Kidney (tissue), 14 donors: Measurements from ENCODE around the gene MCOLN2. TPM values are rescaled to one million over a fixed set of nuclear protein-coding genes. Genes with fewer than 3 reads are reported as not detected.
A peak's percentile ranks its signal among the peaks of the same experiment; 100 is the strongest.

Source experiments
- DNase-seq, 5 donors: peaks; one replicate each; pipeline ENCODE4 v3.0.0-alpha.2; 2013 to 2020
- FAIRE-seq: peaks from 2 replicates; lab custom pipeline; 2012; peaks lifted over from hg19 to GRCh38; lab: Jason Lieb, UNC
- H3K27ac ChIP-seq, 2 donors: one replicate each; pipeline ENCODE4 v1.7.0; 2013; ENCODE audit warnings: low read depth in 2 of 2, low read length in 2 of 2, inconsistent platforms in 1 of 2
- H3K27me3 ChIP-seq: one replicate; pipeline ENCODE4 v1.7.1; 2013; ENCODE audit warnings: low read length, inconsistent platforms; ENCODE audit not compliant: control insufficient read depth, insufficient read depth
- H3K36me3 ChIP-seq, 3 donors: one replicate each; pipeline versions ENCODE4 v1.7.0 to v1.7.1; 2013; ENCODE audit warnings: low read length in 3 of 3, control low read depth in 1 of 3, inconsistent platforms in 1 of 3; ENCODE audit not compliant: insufficient read depth in 3 of 3, control insufficient read depth in 2 of 3
- H3K4me1 ChIP-seq, 3 donors: one replicate each; pipeline versions ENCODE4 v1.7.0 to v1.7.1; 2013; ENCODE audit warnings: low read length in 3 of 3, inconsistent platforms in 1 of 3, low read depth in 1 of 3; ENCODE audit not compliant: control insufficient read depth in 2 of 3, insufficient read depth in 2 of 3
- H3K4me3 ChIP-seq, 3 donors: one replicate each; pipeline versions ENCODE4 v1.7.0 to v1.8.1; 2013; ENCODE audit warnings: low read length in 3 of 3, control low read depth in 1 of 3, inconsistent platforms in 1 of 3
- H3K9ac ChIP-seq, 3 donors: one replicate each; pipeline versions ENCODE4 v1.7.0 to v1.7.1; 2013; ENCODE audit warnings: low read length in 3 of 3, control low read depth in 1 of 3, inconsistent platforms in 1 of 3
- H3K9me3 ChIP-seq, 3 donors: one replicate each; pipeline versions ENCODE4 v1.7.0 to v1.7.1; 2013; ENCODE audit warnings: low read length in 3 of 3, control low read depth in 1 of 3, inconsistent platforms in 1 of 3; ENCODE audit not compliant: control insufficient read depth in 2 of 3, insufficient read depth in 1 of 3
- CTCF ChIP-seq: IDR thresholded peaks from 3 replicates; pipeline ENCODE4 v1.5.1; 2012; ENCODE audit warnings: mild to moderate bottlenecking, moderate library complexity, borderline replicate concordance; ENCODE audit not compliant: insufficient read depth; ENCODE audit errors: extremely low read depth
- intact Hi-C: fragments of 100-400 bp; cut with DNase I; formaldehyde crosslinking; loops from one replicate; pipeline ENCODE4 v1.11.1; 2022
- polyA plus RNA-seq: library from polyadenylated mRNA; stranded (reverse); fragments of 350-450 nt; fragmentation: Illumina TruSeq; extraction: RNeasy Lipid Tissue Mini Kit (QIAGEN cat#74804); gene quantifications from one replicate; pipeline ENCODE4 v1.2.3, GENCODE V29; 2014; ENCODE audit warnings: low read depth, low replicate concordance; ENCODE audit not compliant: insufficient read depth
- total RNA-seq: library from RNA; stranded (reverse); fragmentation: NEBNext Ultra II Directional; extraction: Animal tissue kit (Norgen Biotek cat#: 25700); gene quantifications from one replicate; pipeline ENCODE4 v1.2.1, GENCODE V29; 2021
- donor health status: control.
- donor health status: control.
- donor health status: control.
- donor health status: control.
- donor health status: control.
- donor health status: DM: yes; HTN: yes; CAD: no.
- donor health status: Normal renal cell carcinoma (clear cell type).

Gene MCOLN2
- total and polyA plus RNA-seq, 2 donors from 2014 or later: 0.56 to 3.1 TPM

DNA sequence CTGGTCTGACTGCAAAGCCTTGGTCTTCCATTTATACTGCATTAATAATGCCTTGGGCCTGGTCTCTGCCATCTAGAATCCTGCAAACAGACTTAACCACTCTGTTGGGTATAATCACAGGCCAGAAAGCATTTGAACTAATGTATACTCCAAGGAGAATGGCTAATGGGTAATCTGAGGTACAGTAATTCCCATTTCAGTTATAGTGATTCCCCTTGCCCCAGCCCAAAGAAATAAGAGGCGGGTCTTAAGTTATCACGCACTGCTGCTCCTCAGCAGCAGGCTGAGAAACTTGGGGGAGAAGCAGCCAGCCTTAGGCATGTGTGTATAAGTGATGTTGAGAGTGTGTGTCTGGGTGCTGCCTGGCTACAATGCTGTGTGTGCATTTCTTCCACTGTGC lies 106.3 kb downstream of the MCOLN2 start:
- DNase-seq (peak in 3 of 5 donors; percentile 17 to 45 (median 22)), FAIRE-seq (no peak)
- H3K4me3 ChIP-seq: no peak overlapping the region
- no peaks in the 10 kb centered on the region for H3K4me1 ChIP-seq
- TF ChIP-seq CTCF: no peak
- no peak overlapping the region for H3K27ac ChIP-seq
- H3K36me3 ChIP-seq: no peaks in the 10 kb centered on the region
- intact Hi-C loops: no loop called here
- no peak overlapping the region for H3K9ac ChIP-seq
- H3K9me3 ChIP-seq: no peaks in the 10 kb centered on the region
- H3K27me3 ChIP-seq: peaks cover 6% of the 10 kb centered on the region

GRCh38 chr1:84889437-84889836 lies 107.5 kb downstream of the MCOLN2 start:
- H3K9ac ChIP-seq: no peak overlapping the region
- DNase-seq: no peak
- no peaks in the 10 kb centered on the region for H3K9me3 ChIP-seq
- intact Hi-C loops: no loop called here
- no peak for TF ChIP-seq CTCF
- H3K4me3 ChIP-seq: no peak overlapping the region
- FAIRE-seq: no peak
- peaks cover 6% of the 10 kb centered on the region for H3K27me3 ChIP-seq
- H3K4me1 ChIP-seq: no peaks in the 10 kb centered on the region
- H3K36me3 ChIP-seq: no peaks in the 10 kb centered on the region
- H3K27ac ChIP-seq: no peak overlapping the region

GRCh38 chr1:84888753-84889152 lies 108.2 kb downstream of the MCOLN2 start:
- Histone ChIP-seq H3K9ac (no peak overlapping the region), H3K4me3 (no peak overlapping the region), H3K27ac (no peak overlapping the region), H3K27me3 (peaks cover 5% of the 10 kb centered on the region), H3K4me1 (no peaks in the 10 kb centered on the region), H3K36me3 (no peaks in the 10 kb centered on the region), H3K9me3 (no peaks in the 10 kb centered on the region)
- no peak for DNase-seq
- intact Hi-C loops: no loop called here
- TF ChIP-seq CTCF: no peak
- no peak for FAIRE-seq

GRCh38 chr1:84887261-84887934 lies 109.5 kb downstream of the MCOLN2 start:
- Histone ChIP-seq H3K9me3 (no peaks in the 10 kb centered on the region), H3K4me3 (no peak overlapping the region), H3K4me1 (no peaks in the 10 kb centered on the region), H3K9ac (no peak overlapping the region), H3K27ac (no peak overlapping the region), H3K36me3 (no peaks in the 10 kb centered on the region), H3K27me3 (peaks cover 2% of the 10 kb centered on the region)
- DNase-seq: no peak
- no peak for TF ChIP-seq CTCF
- FAIRE-seq: no peak
- intact Hi-C loops: no loop called here
